ENCODE measurements around the gene CTNNA2. TPM values are rescaled to one million over a fixed set of nuclear protein-coding genes. Genes with fewer than 3 reads are reported as not detected.

CTNNA2 gene
- total and polyA plus RNA-seq, 8 donors, result 0.28 to 5.7 (median 0.44) TPM; not detected in 4

DNA sequence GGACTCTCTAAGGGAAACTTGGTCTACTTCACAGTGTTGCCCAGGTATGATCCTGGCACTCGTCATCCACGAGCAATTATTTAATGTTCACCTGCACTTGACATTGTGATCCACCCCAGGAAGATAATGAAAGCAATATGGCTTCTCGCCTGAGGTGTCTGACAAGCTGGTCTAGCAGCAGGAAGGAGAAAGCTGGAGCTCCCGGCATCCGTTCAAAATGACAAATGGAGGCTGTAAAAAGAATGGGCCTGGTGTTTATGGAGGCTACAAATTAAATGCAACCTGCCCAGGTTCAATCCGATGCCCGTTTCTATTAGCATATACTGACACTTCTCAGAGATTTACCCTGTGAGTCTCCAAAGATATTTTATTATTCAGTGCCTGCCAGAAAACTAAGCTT, 317.6 kb downstream of the CTNNA2 start:
- DNase-seq, result no peak
- H3K9me3 ChIP-seq, result no peaks in the 10 kb centered on the region
- 67 to 84% (median 76%) methylated on average over 7 of the region's 7 CpGs for whole genome bisulfite sequencing, 5 donors
- no peak for TF ChIP-seq POLR2AphosphoS5 (IDR thresholded peaks at IDR 0.05)
- intact Hi-C loops (cut with DNase I; ENCODE audit: low total_unique reads), result no loop called here
- H3K4me1 ChIP-seq, result no peaks in the 10 kb centered on the region
- no peak overlapping the region for H3K27ac ChIP-seq
- no peaks in the 10 kb centered on the region for H3K36me3 ChIP-seq
- no peaks in the 10 kb centered on the region for H3K27me3 ChIP-seq
- H3K4me3 ChIP-seq, result no peak overlapping the region

DNA sequence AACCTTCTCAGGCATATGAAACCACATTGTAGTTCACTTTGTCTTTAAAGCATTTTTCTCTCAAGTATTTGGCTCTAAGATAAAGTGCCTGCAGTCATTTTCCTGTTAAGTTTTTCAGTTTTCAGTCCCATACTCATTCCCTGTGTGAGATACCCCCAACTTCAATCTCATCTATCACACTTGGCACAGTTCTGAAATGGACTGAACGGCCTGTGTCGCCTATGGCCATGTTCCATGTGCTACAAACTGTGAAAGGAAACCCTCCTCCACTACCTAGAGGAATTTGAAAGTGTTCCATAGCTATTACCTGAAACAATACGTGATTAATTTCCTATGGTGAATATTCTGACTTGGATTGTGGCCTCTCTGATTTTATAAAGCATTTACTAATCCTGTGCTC, 319.1 kb downstream of the CTNNA2 start:
- no peak for DNase-seq
- no peak overlapping the region for H3K27ac ChIP-seq
- intact Hi-C loops (cut with DNase I; ENCODE audit: low total_unique reads), result no loop called here
- no peaks in the 10 kb centered on the region for H3K9me3 ChIP-seq
- 24 to 37% (median 33%) methylated on average over 3 of the region's 3 CpGs for WGBS, 5 donors
- no peaks in the 10 kb centered on the region for H3K36me3 ChIP-seq
- H3K27me3 ChIP-seq, result no peaks in the 10 kb centered on the region
- no peaks in the 10 kb centered on the region for H3K4me1 ChIP-seq
- no peak overlapping the region for H3K4me3 ChIP-seq
- TF ChIP-seq POLR2AphosphoS5 (IDR thresholded peaks at IDR 0.05) (no peak), EP300 (IDR thresholded peaks at IDR 0.05) (no peak), POLR2A (IDR thresholded peaks at IDR 0.05) (no peak)
- TF ChIP-seq, protein P1, sequence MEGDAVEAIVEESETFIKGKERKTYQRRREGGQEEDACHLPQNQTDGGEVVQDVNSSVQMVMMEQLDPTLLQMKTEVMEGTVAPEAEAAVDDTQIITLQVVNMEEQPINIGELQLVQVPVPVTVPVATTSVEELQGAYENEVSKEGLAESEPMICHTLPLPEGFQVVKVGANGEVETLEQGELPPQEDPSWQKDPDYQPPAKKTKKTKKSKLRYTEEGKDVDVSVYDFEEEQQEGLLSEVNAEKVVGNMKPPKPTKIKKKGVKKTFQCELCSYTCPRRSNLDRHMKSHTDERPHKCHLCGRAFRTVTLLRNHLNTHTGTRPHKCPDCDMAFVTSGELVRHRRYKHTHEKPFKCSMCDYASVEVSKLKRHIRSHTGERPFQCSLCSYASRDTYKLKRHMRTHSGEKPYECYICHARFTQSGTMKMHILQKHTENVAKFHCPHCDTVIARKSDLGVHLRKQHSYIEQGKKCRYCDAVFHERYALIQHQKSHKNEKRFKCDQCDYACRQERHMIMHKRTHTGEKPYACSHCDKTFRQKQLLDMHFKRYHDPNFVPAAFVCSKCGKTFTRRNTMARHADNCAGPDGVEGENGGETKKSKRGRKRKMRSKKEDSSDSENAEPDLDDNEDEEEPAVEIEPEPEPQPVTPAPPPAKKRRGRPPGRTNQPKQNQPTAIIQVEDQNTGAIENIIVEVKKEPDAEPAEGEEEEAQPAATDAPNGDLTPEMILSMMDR (IDR thresholded peaks at IDR 0.05), result no peak

DNA sequence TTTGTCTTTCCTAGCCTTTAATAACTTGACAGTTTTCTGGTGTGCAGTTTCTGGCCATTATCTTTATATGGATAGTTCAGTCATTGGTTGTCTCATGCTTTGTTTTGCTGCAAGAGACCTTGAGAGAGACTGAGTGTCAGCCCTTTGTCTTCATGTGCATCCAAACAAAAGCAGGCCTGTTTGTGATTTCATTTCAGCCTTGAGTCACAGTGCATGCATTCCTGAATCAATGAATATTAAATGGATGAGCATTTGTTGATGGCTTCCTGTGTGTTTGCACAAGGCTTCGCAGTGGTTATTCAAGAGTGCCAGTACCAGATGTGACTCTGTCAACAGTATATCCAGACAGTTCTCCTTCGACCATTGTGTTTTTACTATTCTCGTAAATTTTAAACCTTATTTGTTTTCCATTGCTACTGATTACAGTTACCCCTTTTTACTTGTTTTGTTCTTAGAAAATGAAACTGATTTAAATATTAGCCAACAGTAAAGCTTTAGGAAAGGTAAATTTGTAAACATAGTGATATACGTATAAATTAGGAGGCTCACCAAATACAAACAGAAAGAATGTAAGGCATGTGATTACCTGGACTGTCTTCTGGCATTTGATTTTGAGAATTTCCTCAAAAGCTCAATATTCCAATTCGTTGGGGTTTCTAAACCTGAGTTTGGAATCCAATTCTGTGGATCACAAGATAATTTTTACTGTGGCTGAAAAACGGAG, 319.8 kb downstream of the CTNNA2 start:
- TF ChIP-seq POLR2A (IDR thresholded peaks at IDR 0.05) (no peak), POLR2AphosphoS5 (IDR thresholded peaks at IDR 0.05) (no peak), EP300 (IDR thresholded peaks at IDR 0.05) (no peak)
- TF ChIP-seq, protein P1 (IDR thresholded peaks at IDR 0.05), result no peak
- WGBS, 5 donors, result 44 to 49% (median 47%) methylated on average over 6 of the region's 6 CpGs
- Histone ChIP-seq H3K36me3 (no peaks in the 10 kb centered on the region), H3K4me3 (no peak overlapping the region), H3K27ac (no peak overlapping the region), H3K27me3 (no peaks in the 10 kb centered on the region), H3K4me1 (no peaks in the 10 kb centered on the region), H3K9me3 (no peaks in the 10 kb centered on the region)
- peak in 1 of 2 donors; percentile 10 for DNase-seq
- intact Hi-C loops (cut with DNase I; ENCODE audit: low total_unique reads), result no loop called here

DNA sequence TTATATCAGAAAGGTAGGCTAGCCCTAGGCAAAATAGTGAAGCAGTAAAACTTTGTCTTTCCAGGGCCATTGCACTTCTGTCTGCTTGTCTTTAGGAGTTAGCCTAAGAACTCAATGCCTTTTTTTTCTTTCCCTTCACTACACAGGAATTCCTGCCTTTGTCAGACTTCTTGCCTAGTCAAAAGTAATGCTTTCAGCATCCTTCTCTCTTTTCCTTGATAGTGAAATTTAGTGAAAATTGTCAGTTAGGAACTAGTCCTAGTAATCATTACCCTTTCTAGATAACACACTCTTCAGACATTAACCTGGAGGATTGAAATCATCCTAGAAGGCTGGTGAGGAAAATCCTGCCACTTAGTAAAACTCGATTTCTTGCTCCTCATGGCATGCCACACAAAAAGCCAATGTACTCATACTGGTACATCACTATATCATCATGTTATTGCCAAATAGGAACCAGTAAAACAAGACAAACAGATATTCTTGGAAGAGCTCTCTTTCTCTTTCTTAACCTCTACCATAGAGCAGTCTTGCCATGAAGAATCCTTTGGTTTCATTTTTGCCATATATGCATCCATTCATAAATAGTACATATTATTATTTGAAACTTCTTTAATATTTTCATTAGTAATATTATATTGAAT, 320.5 kb downstream of the CTNNA2 start:
- intact Hi-C loops (cut with DNase I; ENCODE audit: low total_unique reads), result no loop called here
- DNase-seq, result no peak
- H3K27me3 ChIP-seq, result no peaks in the 10 kb centered on the region
- WGBS, 5 donors, result 60 to 81% (median 69%) methylated on average over 1 of the region's 1 CpG
- no peak overlapping the region for H3K4me3 ChIP-seq
- no peak for TF ChIP-seq POLR2A (IDR thresholded peaks at IDR 0.05)
- TF ChIP-seq EP300 (IDR thresholded peaks at IDR 0.05), result no peak
- TF ChIP-seq, protein P1 (IDR thresholded peaks at IDR 0.05), result no peak
- TF ChIP-seq POLR2AphosphoS5 (IDR thresholded peaks at IDR 0.05), result no peak
- no peaks in the 10 kb centered on the region for H3K4me1 ChIP-seq
- no peaks in the 10 kb centered on the region for H3K9me3 ChIP-seq
- no peak overlapping the region for H3K27ac ChIP-seq
- no peaks in the 10 kb centered on the region for H3K36me3 ChIP-seq

DNA sequence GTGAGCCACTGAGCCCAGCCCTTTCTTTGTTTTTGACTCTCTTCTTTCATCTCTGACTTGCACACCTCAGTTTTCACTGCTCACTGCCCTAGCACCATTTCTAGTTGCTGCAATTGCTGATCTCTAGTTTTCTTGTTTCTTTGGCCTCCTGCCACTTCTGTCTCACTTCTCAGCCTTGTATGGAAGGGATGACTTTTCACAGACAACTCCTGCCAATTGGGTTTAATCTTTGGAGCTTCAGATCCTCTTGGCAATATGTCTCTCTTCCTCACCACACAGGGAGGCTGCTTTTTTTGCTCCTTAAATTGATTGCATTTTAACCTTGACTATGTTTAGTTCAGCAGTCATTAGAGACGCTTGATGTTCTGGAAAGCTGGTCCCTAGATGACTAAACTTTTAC, 323.1 kb downstream of the CTNNA2 start:
- 76 to 85% (median 84%) methylated on average over 1 of the region's 1 CpG for WGBS, 5 donors
- intact Hi-C loops (cut with DNase I; ENCODE audit: low total_unique reads), result no loop called here

More for the DNA sequence above, 323.1 kb downstream of the CTNNA2 start:
- Histone ChIP-seq H3K4me3 (no peak overlapping the region), H3K9me3 (no peaks in the 10 kb centered on the region), H3K36me3 (no peaks in the 10 kb centered on the region), H3K27ac (no peak overlapping the region), H3K4me1 (no peaks in the 10 kb centered on the region), H3K27me3 (no peaks in the 10 kb centered on the region)
- TF ChIP-seq EP300 (IDR thresholded peaks at IDR 0.05) (no peak), POLR2A (IDR thresholded peaks at IDR 0.05) (no peak)
- peak in 1 of 2 donors; percentile 15 for DNase-seq
